LNCAP (cell line): ENCODE data around the gene CCDC81.

Experiments used
- TF ChIP-seq, protein P1 (sequence below): fragments of 450-650 bp; IDR thresholded peaks from 2 replicates; pipeline ENCODE4 v1.5.1; 2017; ENCODE audit warnings: mild to moderate bottlenecking

CCDC81 gene

DNA sequence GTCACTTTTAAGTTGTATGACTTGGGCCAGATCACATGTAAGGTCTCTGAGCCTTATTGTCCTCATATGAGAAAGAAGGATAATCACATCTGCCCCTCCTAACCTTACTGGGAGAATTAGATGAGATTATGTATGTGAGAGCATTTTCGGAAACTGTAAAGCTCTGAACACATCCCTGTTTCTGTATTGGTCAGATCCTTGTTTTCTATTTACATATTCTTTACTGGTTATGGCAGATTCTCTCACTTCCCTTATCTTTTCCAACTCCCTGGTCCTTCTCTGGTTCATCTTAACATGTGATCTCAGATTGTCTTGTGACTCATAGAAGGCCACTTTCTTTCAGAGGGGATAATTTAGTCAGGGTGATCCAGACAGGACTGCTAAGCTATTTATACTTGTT is 41.8 kb downstream of the CCDC81 start:
- TF ChIP-seq, protein P1, sequence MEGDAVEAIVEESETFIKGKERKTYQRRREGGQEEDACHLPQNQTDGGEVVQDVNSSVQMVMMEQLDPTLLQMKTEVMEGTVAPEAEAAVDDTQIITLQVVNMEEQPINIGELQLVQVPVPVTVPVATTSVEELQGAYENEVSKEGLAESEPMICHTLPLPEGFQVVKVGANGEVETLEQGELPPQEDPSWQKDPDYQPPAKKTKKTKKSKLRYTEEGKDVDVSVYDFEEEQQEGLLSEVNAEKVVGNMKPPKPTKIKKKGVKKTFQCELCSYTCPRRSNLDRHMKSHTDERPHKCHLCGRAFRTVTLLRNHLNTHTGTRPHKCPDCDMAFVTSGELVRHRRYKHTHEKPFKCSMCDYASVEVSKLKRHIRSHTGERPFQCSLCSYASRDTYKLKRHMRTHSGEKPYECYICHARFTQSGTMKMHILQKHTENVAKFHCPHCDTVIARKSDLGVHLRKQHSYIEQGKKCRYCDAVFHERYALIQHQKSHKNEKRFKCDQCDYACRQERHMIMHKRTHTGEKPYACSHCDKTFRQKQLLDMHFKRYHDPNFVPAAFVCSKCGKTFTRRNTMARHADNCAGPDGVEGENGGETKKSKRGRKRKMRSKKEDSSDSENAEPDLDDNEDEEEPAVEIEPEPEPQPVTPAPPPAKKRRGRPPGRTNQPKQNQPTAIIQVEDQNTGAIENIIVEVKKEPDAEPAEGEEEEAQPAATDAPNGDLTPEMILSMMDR = no peak

DNA sequence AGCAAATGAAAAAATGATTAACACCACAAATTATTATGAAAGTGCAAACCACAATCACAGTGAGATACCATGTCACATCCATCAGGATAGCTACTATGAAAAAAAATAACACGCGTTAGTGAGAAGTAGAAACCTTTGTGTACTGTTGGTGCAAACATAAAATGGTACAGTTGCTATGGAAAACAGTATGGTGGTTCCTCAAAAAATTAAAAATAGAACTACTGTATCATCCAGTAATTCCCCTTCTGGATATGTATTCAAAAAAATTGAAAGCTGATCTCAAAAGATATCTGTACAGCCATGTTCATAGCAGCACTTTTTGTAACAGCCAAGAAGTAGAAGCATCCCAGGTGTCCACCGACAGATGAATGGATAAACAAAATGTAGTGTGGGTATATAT is 43.4 kb downstream of the CCDC81 start:
- TF ChIP-seq, protein P1 = no peak

DNA sequence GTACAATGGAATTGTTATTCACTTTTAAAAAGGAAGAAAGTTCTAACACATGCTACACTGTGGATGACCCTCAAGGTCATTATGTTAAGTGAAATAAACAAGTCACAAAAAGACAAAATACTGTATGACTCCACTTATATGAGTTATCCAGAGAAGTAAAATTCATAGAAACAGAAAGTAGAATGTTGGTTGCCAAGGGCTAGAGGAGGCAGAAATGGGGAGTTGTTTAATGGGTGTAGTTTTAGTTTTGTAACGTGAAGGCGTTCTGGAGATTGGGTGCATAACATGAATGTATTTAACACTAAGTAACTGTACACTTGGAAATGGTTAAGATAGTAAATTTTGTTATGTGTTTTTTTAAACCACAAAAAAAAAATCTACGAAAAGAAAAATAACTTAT is 43.8 kb downstream of the CCDC81 start:
- TF ChIP-seq, protein P1 = no peak

DNA sequence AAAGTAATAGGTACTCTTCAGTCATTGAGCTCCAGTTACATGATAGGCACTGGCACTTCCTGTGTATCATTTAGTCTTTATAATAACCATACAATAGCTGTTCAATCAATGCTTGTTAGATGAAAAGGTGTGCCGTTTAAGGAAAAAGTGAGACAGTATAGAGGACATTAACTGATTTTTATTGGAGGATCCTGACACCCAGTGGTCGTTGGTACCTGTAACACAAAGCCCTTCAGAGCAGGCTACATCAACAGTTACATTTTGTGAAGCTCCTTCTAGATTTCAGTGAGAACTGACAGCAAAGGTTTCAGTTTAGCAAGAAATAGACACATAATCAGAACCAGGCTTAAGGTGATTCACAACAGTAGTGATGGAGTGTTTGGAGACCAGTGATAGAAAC is 44.2 kb downstream of the CCDC81 start:
- TF ChIP-seq, protein P1 = no peak; the same call in 1 of the 2 replicates

DNA sequence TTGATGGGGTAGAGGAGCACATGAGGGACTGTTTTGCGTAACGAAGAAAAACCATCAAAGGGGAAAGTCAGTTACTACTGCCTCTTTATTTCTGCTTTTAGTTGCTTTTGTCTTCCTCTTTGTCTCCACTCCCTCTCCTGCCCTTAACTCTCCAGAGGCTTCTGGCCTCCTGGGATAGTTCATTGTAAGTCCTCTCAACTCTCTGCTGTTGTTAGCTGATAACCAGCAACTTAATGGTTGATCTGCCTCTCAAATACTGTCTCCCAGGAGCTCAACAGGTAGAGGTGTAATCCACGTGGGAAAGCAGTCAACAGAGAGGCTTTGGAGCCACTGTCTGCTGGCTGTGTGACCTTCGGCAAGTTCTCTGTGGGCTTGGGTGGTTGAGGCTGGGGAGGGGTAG is 47.3 kb downstream of the CCDC81 start:
- TF ChIP-seq, protein P1 = no peak

DNA sequence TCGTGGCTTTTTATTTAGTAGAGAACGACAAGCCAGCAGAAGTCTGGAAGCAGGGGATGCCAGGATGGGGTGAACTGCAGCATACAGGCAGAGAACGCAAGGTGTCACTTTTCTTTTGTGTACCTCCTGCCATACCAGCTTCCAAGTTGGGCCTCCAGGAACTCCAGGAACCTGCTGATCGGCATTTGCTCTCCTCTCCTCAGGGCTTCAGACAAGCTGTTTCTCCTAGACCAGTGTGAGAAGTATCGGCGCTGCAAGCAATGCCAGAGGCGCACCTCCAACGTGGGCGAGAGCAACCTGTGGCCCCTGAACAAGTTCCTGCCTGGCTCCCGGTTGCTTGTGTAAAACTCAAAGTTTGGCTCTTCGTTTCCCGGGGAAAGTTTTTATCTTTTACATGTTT is 47.7 kb downstream of the CCDC81 start:
- TF ChIP-seq, protein P1 = no peak

DNA sequence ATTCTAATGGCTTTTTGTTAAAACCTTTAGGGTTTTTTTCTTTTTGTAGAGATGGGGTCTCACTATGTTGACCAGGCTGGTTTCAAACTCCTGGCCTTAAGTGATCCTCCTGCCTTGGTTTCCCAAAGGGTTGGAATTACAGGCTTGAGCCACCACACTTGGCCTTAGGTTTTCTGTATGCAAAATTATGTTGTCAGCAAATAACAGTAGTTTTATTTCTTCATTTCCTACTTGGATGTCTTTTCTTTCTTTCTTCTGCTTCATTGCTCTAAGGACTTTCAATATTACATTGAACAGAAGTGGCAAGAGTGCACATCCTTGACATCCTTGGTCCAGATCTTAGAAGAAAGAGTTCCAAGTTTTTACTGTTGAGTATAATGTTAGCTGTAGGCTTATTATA is 52.8 kb downstream of the CCDC81 start:
- TF ChIP-seq, protein P1 = no peak

DNA sequence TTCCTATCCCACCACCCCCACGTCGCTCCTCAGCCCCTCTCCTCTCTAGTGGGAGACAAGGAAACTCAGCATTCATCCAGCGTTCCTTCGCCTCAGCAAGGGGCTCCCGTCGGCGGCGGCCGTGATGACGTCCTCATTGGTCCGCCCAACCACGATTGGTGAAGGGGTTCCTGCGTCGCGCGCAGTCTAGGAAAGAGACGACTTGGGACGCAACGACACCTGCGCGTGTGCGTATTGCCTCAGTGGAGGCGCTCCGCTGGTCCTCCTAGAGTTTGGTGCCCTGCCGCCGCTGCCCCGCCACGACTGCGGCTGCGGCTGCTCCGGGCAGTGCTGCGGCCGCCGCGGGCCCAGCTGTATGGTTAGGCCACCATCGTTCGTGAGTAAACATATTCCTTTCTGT is 56.6 kb downstream of the CCDC81 start:
- TF ChIP-seq, protein P1 = no peak
